MCF 10A (cell line): ENCODE measurements around the gene SRGAP3. TPM values are rescaled to one million over a fixed set of nuclear protein-coding genes. Genes with fewer than 3 reads are reported as not detected.

ENCODE experiments used
- BruUV-seq: library from RNA; stranded (reverse); fragments of 400-500 nt; replicated peaks from 2 replicates; lab custom pipeline; 2021; lab: Mats Ljungman, UMichigan
- CTCF ChIA-PET: fragments of 300-600 bp; sonication (Branson Sonifier 250); formaldehyde crosslinking; extraction: SDS; loops from one replicate; lab custom pipeline; 2021; ENCODE audit warnings: antibody characterized with exemption, inconsistent platforms; lab: Yijun Ruan, JAX
- POLR2A ChIA-PET: fragments of 300-600, 350-650 bp; sonication (Branson Sonifier 250); formaldehyde crosslinking; extraction: SDS; loops from one replicate; lab custom pipeline; 2020; ENCODE audit warnings: antibody characterized with exemption, inconsistent platforms; lab: Yijun Ruan, JAX
- DNase-seq: peaks from one replicate; pipeline ENCODE4 v3.0.0-alpha.2; 2018; ENCODE audit not compliant: unreplicated experiment
- H3K27ac Mint-ChIP-seq: one replicate; pipeline ENCODE4 v1.8.0; 2022; ENCODE audit warnings: mild to moderate bottlenecking, low read depth, mixed read lengths; ENCODE audit not compliant: unreplicated experiment
- H3K27me3 Mint-ChIP-seq: one replicate; pipeline ENCODE4 v1.8.0; 2022; ENCODE audit warnings: mixed read lengths; ENCODE audit not compliant: insufficient read depth, unreplicated experiment
- H3K36me3 Mint-ChIP-seq: one replicate; pipeline ENCODE4 v1.8.0; 2022; ENCODE audit warnings: mild to moderate bottlenecking, moderate library complexity, mixed read lengths; ENCODE audit not compliant: insufficient read depth, unreplicated experiment
- H3K4me1 Mint-ChIP-seq: one replicate; pipeline ENCODE4 v1.8.0; 2022; ENCODE audit warnings: mixed read lengths; ENCODE audit not compliant: insufficient read depth, unreplicated experiment
- H3K4me3 Mint-ChIP-seq: one replicate; pipeline ENCODE4 v1.8.0; 2022; ENCODE audit warnings: mild to moderate bottlenecking, moderate library complexity, mixed read lengths; ENCODE audit not compliant: unreplicated experiment
- H3K9me3 Mint-ChIP-seq: one replicate; pipeline ENCODE4 v1.8.0; 2022; ENCODE audit warnings: mixed read lengths; ENCODE audit not compliant: unreplicated experiment
- intact Hi-C: fragments of 100-400 bp; cut with micrococcal nuclease; formaldehyde crosslinking; loops from 2 replicates; pipeline ENCODE4 v1.14.1; 2022
- total RNA-seq: library from RNA; stranded (reverse); gene quantifications from 2 replicates; pipeline ENCODE4 v1.2.3, GENCODE V29; 2022
- TF ChIP-seq, protein P1 (sequence below): fragments of 200-600 bp; IDR thresholded peaks from one replicate; pipeline ENCODE4 v1.8.0; 2022; ENCODE audit warnings: antibody characterized with exemption, mild to moderate bottlenecking; ENCODE audit not compliant: unreplicated experiment

SRGAP3 gene
- total RNA-seq, 1 experiment from 2014 or later = 19.8 TPM

DNA sequence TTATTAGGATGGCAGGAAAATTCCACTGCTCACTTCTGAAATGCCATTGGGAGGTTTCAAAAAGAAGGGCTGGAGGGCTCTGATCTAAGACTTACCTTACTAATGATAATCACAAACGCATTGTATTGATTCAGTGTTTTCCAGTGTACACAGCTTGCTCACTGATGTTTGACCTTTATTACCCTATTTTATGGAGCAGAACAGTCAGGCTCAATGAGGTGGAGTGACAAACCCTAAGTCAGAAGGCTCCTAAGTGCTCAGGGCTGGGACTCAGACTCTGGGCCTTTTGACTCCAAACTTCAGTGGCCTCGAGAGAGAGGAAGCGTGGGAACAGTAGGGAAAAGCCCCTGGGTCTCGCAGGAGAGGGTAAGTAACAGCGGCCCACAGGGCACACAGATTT is 265.9 kb downstream of the SRGAP3 start:
- H3K27ac Mint-ChIP-seq = no peak overlapping the region
- H3K4me3 Mint-ChIP-seq = no peak overlapping the region
- CTCF ChIA-PET = interaction anchor here (1.9 kb wide), 1 partner anchor 319 kb away, joined by 10 read pairs; no protein-coding TSS in a partner anchor
- DNase-seq = no peak
- H3K27me3 Mint-ChIP-seq = no peaks in the 10 kb centered on the region
- TF ChIP-seq, protein P1, sequence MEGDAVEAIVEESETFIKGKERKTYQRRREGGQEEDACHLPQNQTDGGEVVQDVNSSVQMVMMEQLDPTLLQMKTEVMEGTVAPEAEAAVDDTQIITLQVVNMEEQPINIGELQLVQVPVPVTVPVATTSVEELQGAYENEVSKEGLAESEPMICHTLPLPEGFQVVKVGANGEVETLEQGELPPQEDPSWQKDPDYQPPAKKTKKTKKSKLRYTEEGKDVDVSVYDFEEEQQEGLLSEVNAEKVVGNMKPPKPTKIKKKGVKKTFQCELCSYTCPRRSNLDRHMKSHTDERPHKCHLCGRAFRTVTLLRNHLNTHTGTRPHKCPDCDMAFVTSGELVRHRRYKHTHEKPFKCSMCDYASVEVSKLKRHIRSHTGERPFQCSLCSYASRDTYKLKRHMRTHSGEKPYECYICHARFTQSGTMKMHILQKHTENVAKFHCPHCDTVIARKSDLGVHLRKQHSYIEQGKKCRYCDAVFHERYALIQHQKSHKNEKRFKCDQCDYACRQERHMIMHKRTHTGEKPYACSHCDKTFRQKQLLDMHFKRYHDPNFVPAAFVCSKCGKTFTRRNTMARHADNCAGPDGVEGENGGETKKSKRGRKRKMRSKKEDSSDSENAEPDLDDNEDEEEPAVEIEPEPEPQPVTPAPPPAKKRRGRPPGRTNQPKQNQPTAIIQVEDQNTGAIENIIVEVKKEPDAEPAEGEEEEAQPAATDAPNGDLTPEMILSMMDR = no peak
- H3K4me1 Mint-ChIP-seq = no peaks in the 10 kb centered on the region
- peaks cover 18% of the 10 kb centered on the region for H3K36me3 Mint-ChIP-seq
- no peaks in the 10 kb centered on the region for H3K9me3 Mint-ChIP-seq
- POLR2A ChIA-PET = no interaction called here
- intact Hi-C loops = no loop called here
- BruUV-seq = no TSS peak

DNA sequence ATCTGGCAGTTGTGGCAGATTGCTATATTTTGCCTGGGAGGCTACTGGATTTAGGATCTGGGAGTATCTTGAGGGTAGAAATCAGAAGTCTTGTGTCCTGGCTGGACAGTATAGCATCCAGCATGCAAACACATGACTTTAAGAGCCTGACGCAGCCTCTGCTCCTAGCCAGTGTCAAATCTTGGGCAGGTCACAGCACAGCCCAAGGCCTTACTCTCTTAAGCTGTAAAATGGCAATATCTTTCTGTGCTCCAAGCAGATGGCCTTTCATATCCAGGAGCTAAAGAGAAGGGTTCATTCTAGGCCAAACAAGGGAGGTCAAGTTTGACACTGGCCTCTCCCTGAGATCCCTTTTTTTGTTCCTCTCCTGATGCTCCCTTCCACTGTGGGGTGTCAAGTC is 266.4 kb downstream of the SRGAP3 start:
- H3K4me3 Mint-ChIP-seq = no peak overlapping the region
- DNase-seq = no peak
- POLR2A ChIA-PET = no interaction called here
- no peaks in the 10 kb centered on the region for H3K9me3 Mint-ChIP-seq
- no peaks in the 10 kb centered on the region for H3K27me3 Mint-ChIP-seq
- CTCF ChIA-PET = interaction anchor here (1.9 kb wide), 1 partner anchor 319 kb away, joined by 10 read pairs; no protein-coding TSS in a partner anchor
- H3K36me3 Mint-ChIP-seq = peaks cover 18% of the 10 kb centered on the region
- no TSS peak for BruUV-seq
- TF ChIP-seq, protein P1 = no peak
- no peak overlapping the region for H3K27ac Mint-ChIP-seq
- intact Hi-C loops = no loop called here
- H3K4me1 Mint-ChIP-seq = no peaks in the 10 kb centered on the region

GRCh38 chr3:8982509-8982908 is 266.9 kb downstream of the SRGAP3 start:
- Mint-ChIP-seq H3K27ac (no peak overlapping the region), H3K4me3 (no peak overlapping the region), H3K36me3 (peaks cover 18% of the 10 kb centered on the region), H3K27me3 (no peaks in the 10 kb centered on the region), H3K9me3 (no peaks in the 10 kb centered on the region), H3K4me1 (no peaks in the 10 kb centered on the region)
- CTCF ChIA-PET = interaction anchor here (1.1 to 1.9 kb wide), 2 partner anchors 8 to 320 kb away, joined by 3 to 10 read pairs; no protein-coding TSS in a partner anchor
- BruUV-seq = no TSS peak
- DNase-seq = no peak
- POLR2A ChIA-PET = no interaction called here
- TF ChIP-seq, protein P1 = no peak
- intact Hi-C loops = no loop called here

DNA sequence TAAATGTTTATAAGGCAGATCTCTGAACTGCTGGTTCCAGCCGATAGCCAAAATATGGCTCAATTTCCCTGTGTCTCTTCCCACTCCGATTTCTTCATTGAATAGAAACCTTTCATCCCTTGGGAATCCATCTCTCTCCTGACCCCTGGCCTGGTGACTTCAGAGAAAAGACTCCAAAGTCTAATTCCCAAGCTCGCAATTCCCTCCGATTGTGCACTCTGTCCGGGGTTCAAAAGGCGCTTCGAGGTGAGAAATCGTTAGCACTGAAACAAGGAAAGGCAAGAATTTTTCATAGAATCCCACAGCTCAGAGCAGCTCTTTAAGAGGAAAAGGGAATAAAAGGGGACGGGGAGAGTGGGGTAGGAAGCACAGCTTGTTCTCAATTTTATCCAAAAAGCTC is 267.7 kb downstream of the SRGAP3 start:
- CTCF ChIA-PET = interaction anchor here (1.1 to 3.8 kb wide), 3 partner anchors 9 to 321 kb away, joined by 3 to 25 read pairs (median 13); no protein-coding TSS in a partner anchor
- intact Hi-C loops = no loop called here
- Mint-ChIP-seq H3K4me3 (no peak overlapping the region), H3K27me3 (no peaks in the 10 kb centered on the region), H3K4me1 (no peaks in the 10 kb centered on the region), H3K36me3 (peaks cover 18% of the 10 kb centered on the region), H3K27ac (no peak overlapping the region), H3K9me3 (no peaks in the 10 kb centered on the region)
- TF ChIP-seq, protein P1 = no peak
- no peak for DNase-seq
- BruUV-seq = no TSS peak
- POLR2A ChIA-PET = no interaction called here
